Smooth muscle cell (in vitro differentiated cells): ENCODE data around the gene APBB1IP. TPM values are rescaled to one million over a fixed set of nuclear protein-coding genes. Genes with fewer than 3 reads are reported as not detected.

Experiments used
- DNase-seq: peaks from one replicate; lab custom pipeline; 2025; ENCODE audit not compliant: unreplicated experiment; lab: John Stamatoyannopoulos, UW
- H2AFZ ChIP-seq: fragments of 200-600 bp; sonication (generic); 2 replicates; pipeline ENCODE4 v1.6.0; 2016; ENCODE audit warnings: antibody characterized with exemption, low read depth, mild to moderate bottlenecking
- H3F3A ChIP-seq: fragments of 200-600 bp; sonication (generic); 2 replicates; pipeline ENCODE4 v1.6.0; 2017; ENCODE audit warnings: antibody characterized with exemption, low read depth
- H3K27ac ChIP-seq: fragments of 200-600 bp; sonication (generic); 2 replicates; pipeline ENCODE4 v1.5.1; 2016; ENCODE audit warnings: low read depth, mild to moderate bottlenecking
- H3K27me3 ChIP-seq: fragments of 200-600 bp; sonication (generic); 2 replicates; pipeline ENCODE4 v1.6.1; 2016; ENCODE audit warnings: low read depth, mild to moderate bottlenecking
- H3K36me3 ChIP-seq: fragments of 200-600 bp; sonication (generic); 2 replicates; pipeline ENCODE4 v1.5.1; 2016; ENCODE audit warnings: low read depth
- H3K4me1 ChIP-seq: fragments of 200-600 bp; sonication (generic); 2 replicates; pipeline ENCODE4 v1.5.1; 2016; ENCODE audit warnings: low read depth
- H3K4me2 ChIP-seq: fragments of 200-600 bp; sonication (generic); 2 replicates; pipeline ENCODE4 v1.6.0; 2016; ENCODE audit warnings: mild to moderate bottlenecking
- H3K4me3 ChIP-seq: fragments of 200-600 bp; sonication (generic); 2 replicates; pipeline ENCODE4 v1.5.1; 2016; ENCODE audit warnings: mild to moderate bottlenecking
- H3K79me2 ChIP-seq: fragments of 200-600 bp; sonication (generic); 2 replicates; pipeline ENCODE4 v1.6.0; 2016; ENCODE audit warnings: low read depth, mild to moderate bottlenecking
- H3K9ac ChIP-seq: fragments of 200-600 bp; sonication (generic); 2 replicates; pipeline ENCODE4 v1.6.0; 2016; ENCODE audit warnings: low read depth
- H3K9me3 ChIP-seq: fragments of 200-600 bp; sonication (generic); replicated peaks from 2 replicates; pipeline ENCODE4 v1.5.1; 2016; ENCODE audit warnings: low read depth
- H4K20me1 ChIP-seq: fragments of 200-600 bp; sonication (generic); 2 replicates; pipeline ENCODE4 v1.6.0; 2016; ENCODE audit warnings: low read depth
- CTCF ChIP-seq: fragments of 200-600 bp; sonication (generic); IDR thresholded peaks from 2 replicates; pipeline ENCODE4 v1.5.1; 2017; ENCODE audit warnings: borderline replicate concordance, mild to moderate bottlenecking, antibody characterized with exemption; ENCODE audit not compliant: insufficient read depth, poor library complexity, severe bottlenecking
- WGBS: methylation state at CpG from one replicate; pipeline ENCODE4 v1.1.7; 2016; ENCODE audit warnings: low lambda C conversion rate; 5-methylcytosine and 5-hydroxymethylcytosine counted together
- polyA plus RNA-seq: library from polyadenylated mRNA; unstranded; fragments of >200 nt; fragmentation: Nextera tagmentation; extraction: Ambion mirVana; gene quantifications from 2 replicates; pipeline ENCODE4 v1.2.1, GENCODE V29; 2016
- total RNA-seq: library from RNA; depleted of rRNA; stranded (reverse); fragments of >200 nt; gene quantifications from 2 replicates; pipeline ENCODE4 v1.2.3, GENCODE V29; 2014

APBB1IP gene
- total and polyA plus RNA-seq, 2 experiments from 2014 or later = 0.36 to 0.39 TPM

- no peaks in the 10 kb centered on the region for H3K36me3 ChIP-seq
- no peaks in the 10 kb centered on the region for H3K79me2 ChIP-seq
- H3K27ac ChIP-seq = no peak overlapping the region
- 75% methylated on average over 4 of the region's 4 CpGs for WGBS
- no peak for TF ChIP-seq CTCF
- no peaks in the 10 kb centered on the region for H4K20me1 ChIP-seq
- no peak overlapping the region for H3K4me3 ChIP-seq
- no peaks in the 10 kb centered on the region for H3K9me3 ChIP-seq
- no peaks in the 10 kb centered on the region for H3F3A ChIP-seq
- H3K4me2 ChIP-seq = no peak overlapping the region
- no peak for DNase-seq
- no peak overlapping the region for H3K9ac ChIP-seq
- H2AFZ ChIP-seq = no peak overlapping the region
- no peaks in the 10 kb centered on the region for H3K4me1 ChIP-seq
- no peaks in the 10 kb centered on the region for H3K27me3 ChIP-seq
Observed at GRCh38 chr10:26430641-26431163, 7.4 kb upstream of the APBB1IP start.

DNA sequence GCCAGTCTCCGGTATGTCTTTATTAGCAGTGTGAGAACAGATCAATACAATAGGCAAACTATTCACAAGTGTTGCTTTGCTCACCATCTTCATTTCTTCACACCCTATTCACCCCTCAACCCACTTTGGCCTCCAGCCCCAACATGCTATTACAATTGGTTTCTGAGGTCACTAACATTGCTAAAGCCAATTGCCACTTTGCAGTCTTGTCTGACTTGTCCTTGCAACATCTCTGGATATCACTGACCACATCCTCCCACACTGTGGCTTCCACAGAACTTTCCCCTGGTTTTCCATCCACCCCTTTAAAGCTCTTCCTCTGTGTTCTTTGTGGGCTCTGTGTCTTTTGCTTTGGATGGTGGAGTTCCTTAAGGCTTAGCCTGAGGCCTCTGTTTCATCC is 5.2 kb upstream of the APBB1IP start:
- 94% methylated on average over 1 of the region's 1 CpG for WGBS
- Histone ChIP-seq H3K9ac (no peak overlapping the region), H3K79me2 (no peaks in the 10 kb centered on the region), H3K27ac (no peak overlapping the region), H3K36me3 (no peaks in the 10 kb centered on the region), H3K27me3 (peaks cover 17% of the 10 kb centered on the region), H3K4me2 (no peak overlapping the region), H4K20me1 (no peaks in the 10 kb centered on the region), H3K4me3 (no peak overlapping the region), H3F3A (no peaks in the 10 kb centered on the region), H3K4me1 (no peaks in the 10 kb centered on the region), H2AFZ (no peak overlapping the region), H3K9me3 (no peaks in the 10 kb centered on the region)
- no peak for TF ChIP-seq CTCF
- no peak for DNase-seq

DNA sequence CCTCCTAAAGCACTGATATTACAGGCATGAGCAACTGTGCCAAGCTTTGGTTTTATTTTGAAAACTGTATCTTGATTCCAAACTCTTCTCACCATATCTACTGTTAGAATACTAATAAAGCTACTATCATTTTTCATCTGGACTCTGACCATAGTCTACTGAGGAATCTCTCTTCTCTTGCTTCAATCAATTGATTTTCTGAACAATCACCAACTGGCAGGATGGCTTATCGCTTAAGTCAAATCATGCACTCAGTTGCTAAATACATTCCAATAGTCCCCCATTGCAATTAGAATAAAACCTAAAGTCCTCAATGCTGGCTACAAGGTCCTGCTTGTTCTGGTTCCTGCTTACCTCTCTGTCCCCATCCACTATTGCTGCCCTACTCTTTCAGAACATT is 2.3 kb upstream of the APBB1IP start:
- no peaks in the 10 kb centered on the region for H3F3A ChIP-seq
- no peak overlapping the region for H2AFZ ChIP-seq
- 100% methylated on average over 1 of the region's 1 CpG for WGBS
- no peaks in the 10 kb centered on the region for H3K9me3 ChIP-seq
- no peak for DNase-seq
- no peak overlapping the region for H3K9ac ChIP-seq
- no peak overlapping the region for H3K27ac ChIP-seq
- no peaks in the 10 kb centered on the region for H3K79me2 ChIP-seq
- no peak overlapping the region for H3K4me2 ChIP-seq
- H4K20me1 ChIP-seq = no peaks in the 10 kb centered on the region
- H3K4me1 ChIP-seq = peaks cover 2% of the 10 kb centered on the region
- H3K27me3 ChIP-seq = peaks cover 42% of the 10 kb centered on the region
- no peak overlapping the region for H3K4me3 ChIP-seq
- H3K36me3 ChIP-seq = no peaks in the 10 kb centered on the region
- no peak for TF ChIP-seq CTCF

GRCh38 chr10:26436848-26437247 is 1.3 kb upstream of the APBB1IP start:
- H3K4me2 ChIP-seq = no peak overlapping the region
- H3K9ac ChIP-seq = no peak overlapping the region
- no peak for TF ChIP-seq CTCF
- no peak overlapping the region for H3K4me3 ChIP-seq
- H4K20me1 ChIP-seq = no peaks in the 10 kb centered on the region
- DNase-seq = no peak
- no peaks in the 10 kb centered on the region for H3K36me3 ChIP-seq
- H2AFZ ChIP-seq = no peak overlapping the region
- WGBS = 88% methylated on average over 2 of the region's 2 CpGs
- peaks cover 42% of the 10 kb centered on the region for H3K27me3 ChIP-seq
- H3K79me2 ChIP-seq = no peaks in the 10 kb centered on the region
- H3K4me1 ChIP-seq = peaks cover 2% of the 10 kb centered on the region
- no peak overlapping the region for H3K27ac ChIP-seq
- H3F3A ChIP-seq = no peaks in the 10 kb centered on the region
- H3K9me3 ChIP-seq = no peaks in the 10 kb centered on the region
